GM18511 (cell line): ENCODE data around the gene MYBPC2.

Experiments
- ATAC-seq: cut with Tn5 transposase; IDR thresholded peaks from one replicate; pipeline ENCODE4 v1.9.1; 2021; ENCODE audit warnings: mild to moderate bottlenecking, moderate library complexity; ENCODE audit not compliant: unreplicated experiment

Gene MYBPC2

GRCh38 chr19:50478901-50479715 is 46.4 kb downstream of the MYBPC2 start:
- ATAC-seq, result no peak

GRCh38 chr19:50479761-50480251 is 47.1 kb downstream of the MYBPC2 start:
- no peak for ATAC-seq

GRCh38 chr19:50480281-50481111 is 47.8 kb downstream of the MYBPC2 start:
- ATAC-seq, result no peak

- ATAC-seq, result no peak
Observed at GRCh38 chr19:50481351-50482149, 48.9 kb downstream of the MYBPC2 start.

- ATAC-seq, result no peak
Observed at GRCh38 chr19:50482271-50482855, 49.7 kb downstream of the MYBPC2 start.

- no peak for ATAC-seq
Observed at GRCh38 chr19:50482916-50483315, 50.2 kb downstream of the MYBPC2 start.

- no peak for ATAC-seq
Observed at GRCh38 chr19:50485284-50485955, 52.7 kb downstream of the MYBPC2 start.

GRCh38 chr19:50486823-50487515 is 54.3 kb downstream of the MYBPC2 start:
- ATAC-seq, result no peak

- ATAC-seq, result no peak
Observed at GRCh38 chr19:50488389-50489194, 55.9 kb downstream of the MYBPC2 start.

- ATAC-seq, result no peak
Observed at GRCh38 chr19:50489461-50490011, 56.8 kb downstream of the MYBPC2 start.

GRCh38 chr19:50490411-50490811 is 57.7 kb downstream of the MYBPC2 start:
- ATAC-seq, result no peak

- ATAC-seq, result no peak
Observed at GRCh38 chr19:50490991-50491472, 58.3 kb downstream of the MYBPC2 start.

- ATAC-seq, result no peak
Observed at GRCh38 chr19:50492303-50493052, 59.8 kb downstream of the MYBPC2 start.

- no peak for ATAC-seq
Observed at GRCh38 chr19:50493171-50493570, 60.5 kb downstream of the MYBPC2 start.

- no peak for ATAC-seq
Observed at GRCh38 chr19:50494186-50495019, 61.7 kb downstream of the MYBPC2 start.

GRCh38 chr19:50495020-50495531 is 62.4 kb downstream of the MYBPC2 start:
- no peak for ATAC-seq
